IMR-90 (cell line): ENCODE results near the gene RTRAF. TPM values are rescaled to one million over a fixed set of nuclear protein-coding genes. Genes with fewer than 3 reads are reported as not detected.

ENCODE experiments used
- ATAC-seq: fragments of 200-7000 bp; cut with Tn5 transposase; 2 replicates; pipeline ENCODE4 v1.9.1; 2020; ENCODE audit warnings: low read depth, mild to moderate bottlenecking, moderate library complexity
- BruUV-seq: library from RNA; stranded (reverse); fragments of 400-500 nt; replicated peaks from 2 replicates; lab custom pipeline; 2021; lab: Mats Ljungman, UMichigan
- CTCF ChIA-PET: fragments of 300-600 bp; formaldehyde crosslinking; extraction: SDS; loops from one replicate; lab custom pipeline; 2021; ENCODE audit warnings: antibody characterized with exemption; lab: Yijun Ruan, JAX
- POLR2A ChIA-PET: fragments of 300-600 bp; sonication (Branson Sonifier 250); formaldehyde crosslinking; loops from one replicate; lab custom pipeline; 2022; ENCODE audit warnings: antibody characterized with exemption; ENCODE audit not compliant: unreplicated experiment; lab: Charles Lee
- DNase-seq: peaks from one replicate; pipeline ENCODE4 v3.0.0; 2013
- H2AFZ ChIP-seq: replicated peaks from 2 replicates; pipeline ENCODE3; 2013; ENCODE audit warnings: low read length, mild to moderate bottlenecking; ENCODE audit not compliant: poor library complexity
- H2AK5ac ChIP-seq: 2 replicates; pipeline ENCODE4 v1.6.1; 2013; ENCODE audit warnings: low read depth, low read length, inconsistent platforms
- H2AK9ac ChIP-seq: replicated peaks from 2 replicates; pipeline ENCODE3; 2013; ENCODE audit warnings: mild to moderate bottlenecking, low read depth, low read length, moderate library complexity; ENCODE audit not compliant: poor library complexity
- H2BK120ac ChIP-seq: 2 replicates; pipeline ENCODE4 v1.6.1; 2013; ENCODE audit warnings: low read depth, low read length, inconsistent platforms
- H2BK15ac ChIP-seq: 3 replicates; pipeline ENCODE4 v1.6.1; 2013; ENCODE audit warnings: low read depth, low read length, inconsistent platforms
- H2BK20ac ChIP-seq: 2 replicates; pipeline ENCODE4 v1.6.1; 2013; ENCODE audit warnings: low read depth, mild to moderate bottlenecking, inconsistent platforms, low read length, moderate library complexity
- H2BK5ac ChIP-seq: 2 replicates; pipeline ENCODE4 v1.6.1; 2013; ENCODE audit warnings: mild to moderate bottlenecking, low read depth, low read length, inconsistent platforms; ENCODE audit not compliant: poor library complexity, severe bottlenecking
- H3K14ac ChIP-seq: replicated peaks from 2 replicates; pipeline ENCODE4 v1.6.1; 2013; ENCODE audit warnings: low read depth, low read length, inconsistent platforms
- H3K18ac ChIP-seq: 2 replicates; pipeline ENCODE4 v1.6.1; 2013; ENCODE audit warnings: low read depth, low read length, control low read depth
- H3K23ac ChIP-seq: 2 replicates; pipeline ENCODE4 v1.6.1; 2013; ENCODE audit warnings: low read depth, low read length, inconsistent platforms
- H3K27ac ChIP-seq: 2 replicates; pipeline ENCODE4 v1.5.1; 2013; ENCODE audit warnings: mild to moderate bottlenecking, control low read depth, low read length; ENCODE audit not compliant: insufficient read depth
- H3K27me3 ChIP-seq: 2 replicates; pipeline ENCODE4 v1.6.1; 2013; ENCODE audit warnings: low read length; ENCODE audit not compliant: control insufficient read depth, insufficient read depth
- H3K36me3 ChIP-seq: 2 replicates; pipeline ENCODE4 v1.6.1; 2013; ENCODE audit warnings: low read length, mixed read lengths; ENCODE audit not compliant: control insufficient read depth, insufficient read depth
- H3K4ac ChIP-seq: 2 replicates; pipeline ENCODE4 v1.6.1; 2013; ENCODE audit warnings: low read depth, low read length, inconsistent platforms
- H3K4me1 ChIP-seq: 2 replicates; pipeline ENCODE4 v1.6.1; 2013; ENCODE audit warnings: low read length, mixed read lengths; ENCODE audit not compliant: control insufficient read depth, insufficient read depth
- H3K4me2 ChIP-seq: 2 replicates; pipeline ENCODE4 v1.6.1; 2013; ENCODE audit warnings: low read depth, mild to moderate bottlenecking, control low read depth, low read length, moderate library complexity
- H3K4me3 ChIP-seq: 2 replicates; pipeline ENCODE4 v1.5.1; 2013; ENCODE audit warnings: low read depth, mild to moderate bottlenecking, control low read depth, low read length, moderate library complexity; ENCODE audit not compliant: insufficient read depth
- H3K56ac ChIP-seq: 2 replicates; pipeline ENCODE4 v1.6.1; 2013; ENCODE audit warnings: low read length, inconsistent platforms; ENCODE audit not compliant: insufficient read depth; ENCODE audit errors: extremely low read depth
- H3K79me1 ChIP-seq, 2 experiments: 2 replicates each; pipeline ENCODE4 v1.6.1; 2013; ENCODE audit warnings: low read length in 2 of 2, inconsistent platforms in 1 of 2, low read depth in 1 of 2
- H3K9ac ChIP-seq: 2 replicates; pipeline ENCODE4 v1.6.1; 2013; ENCODE audit warnings: low read depth, low read length, control low read depth
- H3K9me1 ChIP-seq: 2 replicates; pipeline ENCODE4 v1.6.1; 2013; ENCODE audit warnings: low read length, inconsistent platforms; ENCODE audit not compliant: insufficient read depth
- H3K9me3 ChIP-seq: 2 replicates; pipeline ENCODE4 v1.6.1; 2013; ENCODE audit warnings: low read length; ENCODE audit not compliant: control insufficient read depth, insufficient read depth
- H4K20me1 ChIP-seq: 2 replicates; pipeline ENCODE4 v1.6.1; 2013; ENCODE audit warnings: low read length, inconsistent platforms; ENCODE audit not compliant: insufficient read depth
- H4K5ac ChIP-seq: 2 replicates; pipeline ENCODE4 v1.6.1; 2013; ENCODE audit warnings: mild to moderate bottlenecking, low read depth, low read length, control low read depth
- H4K8ac ChIP-seq, 2 experiments: 2 replicates each; pipeline ENCODE4 v1.6.1; 2013; ENCODE audit warnings: low read depth in 2 of 2, low read length in 2 of 2, control low read depth in 1 of 2, inconsistent platforms in 1 of 2
- H4K91ac ChIP-seq: 2 replicates; pipeline ENCODE4 v1.6.1; 2013; ENCODE audit warnings: low read depth, low read length, inconsistent platforms; ENCODE audit not compliant: insufficient read depth
- CEBPB ChIP-seq: IDR thresholded peaks from 2 replicates; pipeline ENCODE4 v1.6.1; 2012; ENCODE audit warnings: low read depth, low read length, improper control_type of control experiment
- CHD1 ChIP-seq: IDR thresholded peaks from 2 replicates; pipeline ENCODE4 v1.6.1; 2012; ENCODE audit warnings: low read depth, low read length, improper control_type of control experiment
- ELK1 ChIP-seq: fragments of 150-350 bp; IDR thresholded peaks from 2 replicates; pipeline ENCODE4 v1.6.1; 2016; ENCODE audit warnings: low read depth, mild to moderate bottlenecking, low read length, moderate library complexity, borderline replicate concordance
- FOS ChIP-seq: fragments of 150-350 bp; IDR thresholded peaks from 2 replicates; pipeline ENCODE4 v1.6.1; 2016; ENCODE audit warnings: low read depth, low read length
- MAFK ChIP-seq: IDR thresholded peaks from 2 replicates; pipeline ENCODE4 v1.6.1; 2012; ENCODE audit warnings: low read depth, low read length, improper control_type of control experiment
- NFE2L2 ChIP-seq: fragments of 150-350 bp; IDR thresholded peaks from 2 replicates; pipeline ENCODE4 v1.6.1; 2016; ENCODE audit warnings: low read depth, mild to moderate bottlenecking, low read length
- dilution Hi-C: fragments of 300-500 bp; cut with HindIII; formaldehyde crosslinking; loops from one replicate; pipeline ENCODE4 v1.14.3; 2018; ENCODE audit warnings: low sequenced_read_pairs; ENCODE audit not compliant: unreplicated experiment
- in situ Hi-C: fragments of 300-500 bp; cut with MboI; formaldehyde crosslinking; loops from 3 replicates; pipeline ENCODE4 v1.14.3; 2019; ENCODE audit warnings: low sequenced_read_pairs, inconsistent platforms, mixed read lengths
- intact Hi-C: fragments of 100-400 bp; cut with micrococcal nuclease; formaldehyde crosslinking; loops from 2 replicates; pipeline ENCODE4 v1.10.0; 2022
- polyA plus RNA-seq, 3 experiments: library from polyadenylated mRNA; depleted of rRNA; stranded (reverse); fragments of >200 nt; gene quantifications; 2 replicates each; pipeline ENCODE4 v1.2.3, GENCODE V29; 2012; ENCODE audit warnings: low replicate concordance in 1 of 3
- total RNA-seq: library from RNA; depleted of rRNA; stranded (reverse); fragments of >200 nt; gene quantifications from 2 replicates; pipeline ENCODE4 v1.2.3, GENCODE V29; 2012

The RTRAF gene
- total and polyA plus RNA-seq, 2 of the 4 experiments (the other 2 are of a cell fraction): 53.2 to 102 TPM

GRCh38 chr14:52059649-52060048 lies 70.3 kb downstream of the RTRAF start:
- H2BK5ac ChIP-seq: no peak overlapping the region
- CTCF ChIA-PET: no interaction called here
- H3K4me2 ChIP-seq: 0 out of 2 replicates have a peak overlapping the region, but pooled peaks have one; percentile 23
- H4K8ac ChIP-seq: no peak overlapping the region
- no peak overlapping the region for H3K4ac ChIP-seq
- dilution Hi-C loops: no loop called here
- H2AFZ ChIP-seq: no peak overlapping the region
- peaks cover 15% of the 10 kb centered on the region; the same call in 1 of the 2 replicates for H4K20me1 ChIP-seq
- in situ Hi-C loops: no loop called here
- H2BK120ac ChIP-seq: no peak overlapping the region
- no peak overlapping the region for H4K91ac ChIP-seq
- POLR2A ChIA-PET: no interaction called here
- H3K27ac ChIP-seq: no peak overlapping the region; the same call in 1 of the 2 replicates
- peaks cover 33% of the 10 kb centered on the region for H3K36me3 ChIP-seq
- no peak overlapping the region for H3K23ac ChIP-seq
- no TSS peak for BruUV-seq
- no peak overlapping the region for H3K9ac ChIP-seq
- H3K18ac ChIP-seq: no peak overlapping the region
- H2BK20ac ChIP-seq: no peak overlapping the region
- TF ChIP-seq ELK1: no peak
- TF ChIP-seq CEBPB: no peak
- TF ChIP-seq NFE2L2: no peak
- no peak for TF ChIP-seq CHD1
- TF ChIP-seq MAFK: no peak
- no peak for TF ChIP-seq FOS
- no peak overlapping the region for H3K14ac ChIP-seq
- H3K56ac ChIP-seq: no peak overlapping the region
- intact Hi-C loops: no loop called here
- DNase-seq: no peak
- H2AK9ac ChIP-seq: no peak overlapping the region
- no peaks in the 10 kb centered on the region for H3K9me3 ChIP-seq
- H3K79me1 ChIP-seq: peaks cover 36 to 73% of the 10 kb centered on the region in 2 experiments
- no peak overlapping the region for H2BK15ac ChIP-seq
- ATAC-seq: no peak
- peaks cover 16% of the 10 kb centered on the region for H3K4me1 ChIP-seq
- H3K4me3 ChIP-seq: no peak overlapping the region
- no peaks in the 10 kb centered on the region for H3K27me3 ChIP-seq
- H4K5ac ChIP-seq: no peak overlapping the region
- H2AK5ac ChIP-seq: no peak overlapping the region
- H3K9me1 ChIP-seq: peaks cover 13% of the 10 kb centered on the region
